ENCODE data around the gene IGSF9. TPM values are rescaled to one million over a fixed set of nuclear protein-coding genes. Genes with fewer than 3 reads are reported as not detected.

Gene IGSF9, protein sequence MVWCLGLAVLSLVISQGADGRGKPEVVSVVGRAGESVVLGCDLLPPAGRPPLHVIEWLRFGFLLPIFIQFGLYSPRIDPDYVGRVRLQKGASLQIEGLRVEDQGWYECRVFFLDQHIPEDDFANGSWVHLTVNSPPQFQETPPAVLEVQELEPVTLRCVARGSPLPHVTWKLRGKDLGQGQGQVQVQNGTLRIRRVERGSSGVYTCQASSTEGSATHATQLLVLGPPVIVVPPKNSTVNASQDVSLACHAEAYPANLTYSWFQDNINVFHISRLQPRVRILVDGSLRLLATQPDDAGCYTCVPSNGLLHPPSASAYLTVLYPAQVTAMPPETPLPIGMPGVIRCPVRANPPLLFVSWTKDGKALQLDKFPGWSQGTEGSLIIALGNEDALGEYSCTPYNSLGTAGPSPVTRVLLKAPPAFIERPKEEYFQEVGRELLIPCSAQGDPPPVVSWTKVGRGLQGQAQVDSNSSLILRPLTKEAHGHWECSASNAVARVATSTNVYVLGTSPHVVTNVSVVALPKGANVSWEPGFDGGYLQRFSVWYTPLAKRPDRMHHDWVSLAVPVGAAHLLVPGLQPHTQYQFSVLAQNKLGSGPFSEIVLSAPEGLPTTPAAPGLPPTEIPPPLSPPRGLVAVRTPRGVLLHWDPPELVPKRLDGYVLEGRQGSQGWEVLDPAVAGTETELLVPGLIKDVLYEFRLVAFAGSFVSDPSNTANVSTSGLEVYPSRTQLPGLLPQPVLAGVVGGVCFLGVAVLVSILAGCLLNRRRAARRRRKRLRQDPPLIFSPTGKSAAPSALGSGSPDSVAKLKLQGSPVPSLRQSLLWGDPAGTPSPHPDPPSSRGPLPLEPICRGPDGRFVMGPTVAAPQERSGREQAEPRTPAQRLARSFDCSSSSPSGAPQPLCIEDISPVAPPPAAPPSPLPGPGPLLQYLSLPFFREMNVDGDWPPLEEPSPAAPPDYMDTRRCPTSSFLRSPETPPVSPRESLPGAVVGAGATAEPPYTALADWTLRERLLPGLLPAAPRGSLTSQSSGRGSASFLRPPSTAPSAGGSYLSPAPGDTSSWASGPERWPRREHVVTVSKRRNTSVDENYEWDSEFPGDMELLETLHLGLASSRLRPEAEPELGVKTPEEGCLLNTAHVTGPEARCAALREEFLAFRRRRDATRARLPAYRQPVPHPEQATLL
- total RNA-seq: 1 to 10 TPM in 2 of 4 donors, under 1 TPM in 1, not detected in 1; 0.29 to 6.2 (median 1.2) TPM

DNA sequence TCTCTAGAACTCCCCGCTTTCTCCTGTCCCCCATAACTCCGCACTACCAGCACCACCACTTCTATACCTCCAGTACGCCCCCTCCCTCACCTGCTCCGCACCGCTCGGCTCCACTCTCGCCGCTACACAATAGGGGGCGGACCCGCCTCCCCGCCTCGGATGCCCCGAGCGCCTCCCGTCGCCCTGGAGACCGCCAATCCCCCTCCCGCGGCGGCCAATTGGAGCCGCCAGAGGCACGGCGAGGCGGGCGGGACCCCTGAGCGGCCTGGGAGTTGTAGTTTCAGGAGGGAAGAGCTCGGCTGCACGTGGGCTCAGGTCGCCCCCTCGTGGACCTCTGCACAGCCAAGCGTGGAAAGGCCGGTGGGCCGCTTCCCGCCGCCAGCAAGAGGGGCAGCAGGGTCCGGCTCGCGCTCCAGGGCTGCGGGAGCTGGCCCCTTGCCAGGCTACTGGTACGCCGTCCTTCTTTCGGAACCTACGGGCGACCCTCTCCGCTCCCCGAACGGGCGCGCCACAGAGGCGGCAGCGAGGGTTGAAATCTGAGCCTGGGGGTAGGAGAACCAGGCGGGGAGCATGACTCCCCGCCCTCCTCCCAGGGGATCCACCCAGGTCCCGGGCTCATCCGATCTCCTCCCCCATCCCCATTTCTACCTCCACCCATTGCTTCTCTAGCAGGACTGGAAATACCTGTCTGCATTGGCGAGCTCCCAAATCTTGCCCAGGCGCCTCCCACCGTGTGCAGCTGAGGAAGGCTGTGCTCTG, at the start of gene IGSF9:
TSS of gene IGSF9 (minus strand) at position 131 of the 759 bp plus-strand sequence. CDS start 2,159 bp downstream, outside the sequence.
- Histone ChIP-seq H3K4me3 (peak within 1 kb of the TSS; percentile 17 to 23), H3K9me3 (no peaks in the 10 kb centered on the region), H3K4me1 (peaks cover 0 to 7% of the 10 kb centered on the region in 2 donors), H3K27ac (peak within 1 kb of the TSS in 1 of 2 donors; percentile 8), H3K36me3 (no peaks in the 10 kb centered on the region), H3K27me3 (no peaks in the 10 kb centered on the region)
- TF ChIP-seq, protein P1, sequence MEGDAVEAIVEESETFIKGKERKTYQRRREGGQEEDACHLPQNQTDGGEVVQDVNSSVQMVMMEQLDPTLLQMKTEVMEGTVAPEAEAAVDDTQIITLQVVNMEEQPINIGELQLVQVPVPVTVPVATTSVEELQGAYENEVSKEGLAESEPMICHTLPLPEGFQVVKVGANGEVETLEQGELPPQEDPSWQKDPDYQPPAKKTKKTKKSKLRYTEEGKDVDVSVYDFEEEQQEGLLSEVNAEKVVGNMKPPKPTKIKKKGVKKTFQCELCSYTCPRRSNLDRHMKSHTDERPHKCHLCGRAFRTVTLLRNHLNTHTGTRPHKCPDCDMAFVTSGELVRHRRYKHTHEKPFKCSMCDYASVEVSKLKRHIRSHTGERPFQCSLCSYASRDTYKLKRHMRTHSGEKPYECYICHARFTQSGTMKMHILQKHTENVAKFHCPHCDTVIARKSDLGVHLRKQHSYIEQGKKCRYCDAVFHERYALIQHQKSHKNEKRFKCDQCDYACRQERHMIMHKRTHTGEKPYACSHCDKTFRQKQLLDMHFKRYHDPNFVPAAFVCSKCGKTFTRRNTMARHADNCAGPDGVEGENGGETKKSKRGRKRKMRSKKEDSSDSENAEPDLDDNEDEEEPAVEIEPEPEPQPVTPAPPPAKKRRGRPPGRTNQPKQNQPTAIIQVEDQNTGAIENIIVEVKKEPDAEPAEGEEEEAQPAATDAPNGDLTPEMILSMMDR (IDR thresholded peaks at IDR 0.05): peak; percentile 77 to 82 (median 78)
- no peak for TF ChIP-seq POLR2A (IDR thresholded peaks at IDR 0.05)
- intact Hi-C loops (cut with DNase I; ENCODE audit: low total_unique reads): no loop called here
- DNase-seq: peak; percentile 88 to 91

DNA sequence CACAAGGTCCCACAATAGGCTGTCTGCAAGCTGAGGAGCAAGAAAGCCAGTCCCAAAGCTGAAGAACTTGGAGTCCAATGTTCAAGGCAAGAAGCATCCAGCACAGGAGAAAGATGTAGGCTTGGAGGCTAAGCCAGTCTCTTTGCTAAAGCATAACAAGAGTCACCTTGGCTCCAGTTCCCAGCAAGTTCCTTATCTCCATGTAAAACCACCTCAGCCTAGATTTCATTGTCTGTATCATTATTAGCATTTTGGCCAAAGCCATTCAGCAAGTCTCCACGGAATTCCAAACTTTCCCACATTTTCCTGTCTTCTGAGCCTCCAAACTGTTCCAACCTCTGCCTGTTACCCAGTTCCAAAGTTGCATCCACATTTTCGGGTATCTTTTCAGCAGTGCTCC, 49.5 kb upstream of the IGSF9 start:
- intact Hi-C loops (cut with DNase I; ENCODE audit: low total_unique reads): no loop called here
- Histone ChIP-seq H3K4me3 (no peak overlapping the region), H3K36me3 (no peaks in the 10 kb centered on the region), H3K4me1 (no peaks in the 10 kb centered on the region), H3K27ac (no peak overlapping the region), H3K27me3 (no peaks in the 10 kb centered on the region), H3K9me3 (no peaks in the 10 kb centered on the region)
- DNase-seq: no peak
- TF ChIP-seq, protein P1 (IDR thresholded peaks at IDR 0.05): no peak

DNA sequence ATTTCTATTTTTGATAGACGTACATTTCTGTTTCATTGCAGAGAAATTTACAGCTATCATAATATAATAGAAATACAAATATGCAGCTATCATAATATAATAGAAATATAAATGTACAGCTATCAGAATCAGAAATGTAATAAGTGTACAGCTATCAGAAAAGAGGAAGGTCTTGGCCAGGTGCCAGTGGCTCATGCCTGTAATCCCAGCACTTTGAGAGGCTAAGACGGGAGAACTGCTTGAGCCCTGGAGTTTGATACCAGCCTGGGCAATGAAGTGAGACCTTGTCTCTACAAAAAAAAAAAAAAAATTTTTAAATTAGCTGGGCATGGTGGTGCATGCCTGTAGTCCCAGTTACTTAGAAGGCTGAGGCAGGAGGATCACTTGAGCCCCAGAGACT, 48.5 kb upstream of the IGSF9 start:
- no peak overlapping the region for H3K4me3 ChIP-seq
- no peak for DNase-seq
- no peak overlapping the region for H3K27ac ChIP-seq
- H3K4me1 ChIP-seq: no peaks in the 10 kb centered on the region
- no peaks in the 10 kb centered on the region for H3K9me3 ChIP-seq
- H3K36me3 ChIP-seq: no peaks in the 10 kb centered on the region
- no peaks in the 10 kb centered on the region for H3K27me3 ChIP-seq
- intact Hi-C loops (cut with DNase I; ENCODE audit: low total_unique reads): no loop called here
- TF ChIP-seq, protein P1 (IDR thresholded peaks at IDR 0.05): no peak
- TF ChIP-seq POLR2A (IDR thresholded peaks at IDR 0.05): no peak

DNA sequence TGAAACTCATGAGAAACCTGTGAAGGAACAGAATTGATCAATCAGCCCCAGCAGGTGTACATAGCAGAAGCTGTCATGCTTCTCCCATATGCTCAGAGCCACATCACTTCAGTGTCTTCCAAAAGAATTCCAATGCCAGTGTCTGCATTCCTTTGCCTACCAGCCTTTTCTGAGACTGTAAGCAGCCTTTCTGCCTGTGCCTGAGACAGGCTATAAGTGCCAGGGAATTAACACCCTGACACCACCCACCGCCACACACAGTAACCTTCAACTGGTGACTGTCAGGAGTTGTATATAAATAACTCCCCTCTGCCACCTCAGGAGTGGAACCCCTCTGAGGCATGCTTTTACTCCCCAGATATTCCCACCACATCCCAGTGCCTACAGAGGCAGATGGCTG, 46.7 kb upstream of the IGSF9 start:
- H3K4me1 ChIP-seq: no peaks in the 10 kb centered on the region

More for the DNA sequence above, 46.7 kb upstream of the IGSF9 start:
- H3K27me3 ChIP-seq: no peaks in the 10 kb centered on the region
- no peak for DNase-seq
- H3K27ac ChIP-seq: no peak overlapping the region
- H3K4me3 ChIP-seq: no peak overlapping the region
- TF ChIP-seq, protein P1 (IDR thresholded peaks at IDR 0.05): no peak
- TF ChIP-seq POLR2A (IDR thresholded peaks at IDR 0.05): no peak
- intact Hi-C loops (cut with DNase I; ENCODE audit: low total_unique reads): no loop called here
- H3K9me3 ChIP-seq: no peaks in the 10 kb centered on the region
- no peaks in the 10 kb centered on the region for H3K36me3 ChIP-seq

All from uterus (tissue), 4 donors.